ENCODE measurements around the gene CCDC28B. TPM values are rescaled to one million over a fixed set of nuclear protein-coding genes. Genes with fewer than 3 reads are reported as not detected.

The CCDC28B gene
- total and polyA plus RNA-seq, 2 of the 13 experiments (the other 11 are each of a cell fraction or from before 2014, with no cell fraction given) = 2.6 to 3.5 TPM

DNA sequence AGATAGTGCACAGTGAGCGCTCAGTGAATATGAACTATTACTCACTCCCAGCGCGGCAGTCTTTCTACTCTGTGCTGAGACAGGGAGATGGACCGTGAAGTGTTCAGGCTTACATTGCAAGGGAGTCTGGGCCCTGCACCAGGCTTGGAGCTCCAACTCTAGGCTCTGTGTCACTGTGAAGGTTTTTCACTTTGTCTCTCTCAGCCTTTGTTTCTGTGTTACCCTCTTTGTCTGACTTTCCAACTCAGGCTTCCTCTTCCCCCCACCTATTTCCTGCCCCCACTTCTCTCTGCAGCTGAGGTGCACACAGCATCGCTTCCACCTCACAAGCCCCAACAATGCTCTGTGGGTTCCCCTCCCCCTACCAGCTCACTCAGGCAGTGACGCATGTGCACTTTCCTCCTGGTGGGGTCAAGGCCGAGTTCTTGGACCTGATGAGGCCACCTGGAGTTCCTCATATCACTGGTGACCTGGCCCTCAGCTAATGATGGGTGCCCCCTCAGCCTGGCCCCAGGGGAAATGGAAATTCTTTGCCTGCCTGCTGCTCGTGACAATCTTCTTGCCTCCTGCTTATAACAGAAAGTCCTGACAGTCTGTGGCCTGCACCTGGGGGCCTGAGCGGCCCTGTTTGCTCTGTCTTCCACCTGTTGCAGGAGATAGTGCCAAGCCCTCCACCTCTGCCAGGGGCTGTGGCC, 49.6 kb downstream of the CCDC28B start (continued):
- TF ChIP-seq, protein P1, sequence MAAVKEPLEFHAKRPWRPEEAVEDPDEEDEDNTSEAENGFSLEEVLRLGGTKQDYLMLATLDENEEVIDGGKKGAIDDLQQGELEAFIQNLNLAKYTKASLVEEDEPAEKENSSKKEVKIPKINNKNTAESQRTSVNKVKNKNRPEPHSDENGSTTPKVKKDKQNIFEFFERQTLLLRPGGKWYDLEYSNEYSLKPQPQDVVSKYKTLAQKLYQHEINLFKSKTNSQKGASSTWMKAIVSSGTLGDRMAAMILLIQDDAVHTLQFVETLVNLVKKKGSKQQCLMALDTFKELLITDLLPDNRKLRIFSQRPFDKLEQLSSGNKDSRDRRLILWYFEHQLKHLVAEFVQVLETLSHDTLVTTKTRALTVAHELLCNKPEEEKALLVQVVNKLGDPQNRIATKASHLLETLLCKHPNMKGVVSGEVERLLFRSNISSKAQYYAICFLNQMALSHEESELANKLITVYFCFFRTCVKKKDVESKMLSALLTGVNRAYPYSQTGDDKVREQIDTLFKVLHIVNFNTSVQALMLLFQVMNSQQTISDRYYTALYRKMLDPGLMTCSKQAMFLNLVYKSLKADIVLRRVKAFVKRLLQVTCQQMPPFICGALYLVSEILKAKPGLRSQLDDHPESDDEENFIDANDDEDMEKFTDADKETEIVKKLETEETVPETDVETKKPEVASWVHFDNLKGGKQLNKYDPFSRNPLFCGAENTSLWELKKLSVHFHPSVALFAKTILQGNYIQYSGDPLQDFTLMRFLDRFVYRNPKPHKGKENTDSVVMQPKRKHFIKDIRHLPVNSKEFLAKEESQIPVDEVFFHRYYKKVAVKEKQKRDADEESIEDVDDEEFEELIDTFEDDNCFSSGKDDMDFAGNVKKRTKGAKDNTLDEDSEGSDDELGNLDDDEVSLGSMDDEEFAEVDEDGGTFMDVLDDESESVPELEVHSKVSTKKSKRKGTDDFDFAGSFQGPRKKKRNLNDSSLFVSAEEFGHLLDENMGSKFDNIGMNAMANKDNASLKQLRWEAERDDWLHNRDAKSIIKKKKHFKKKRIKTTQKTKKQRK (IDR thresholded peaks at IDR 0.05; ENCODE audit: low read length) = no peak
- TF ChIP-seq NFE2 (CRISPR knock-in tag; IDR thresholded peaks at IDR 0.05) = no peak
- TF ChIP-seq SPEN (CRISPR knock-in tag; IDR thresholded peaks at IDR 0.05; ENCODE audit: low read depth) = peak; percentile 87; the same call in 1 of the 2 replicates
- TF ChIP-seq ZNF446 (CRISPR knock-in tag; IDR thresholded peaks at IDR 0.05) = no peak
- TF ChIP-seq, protein P2, sequence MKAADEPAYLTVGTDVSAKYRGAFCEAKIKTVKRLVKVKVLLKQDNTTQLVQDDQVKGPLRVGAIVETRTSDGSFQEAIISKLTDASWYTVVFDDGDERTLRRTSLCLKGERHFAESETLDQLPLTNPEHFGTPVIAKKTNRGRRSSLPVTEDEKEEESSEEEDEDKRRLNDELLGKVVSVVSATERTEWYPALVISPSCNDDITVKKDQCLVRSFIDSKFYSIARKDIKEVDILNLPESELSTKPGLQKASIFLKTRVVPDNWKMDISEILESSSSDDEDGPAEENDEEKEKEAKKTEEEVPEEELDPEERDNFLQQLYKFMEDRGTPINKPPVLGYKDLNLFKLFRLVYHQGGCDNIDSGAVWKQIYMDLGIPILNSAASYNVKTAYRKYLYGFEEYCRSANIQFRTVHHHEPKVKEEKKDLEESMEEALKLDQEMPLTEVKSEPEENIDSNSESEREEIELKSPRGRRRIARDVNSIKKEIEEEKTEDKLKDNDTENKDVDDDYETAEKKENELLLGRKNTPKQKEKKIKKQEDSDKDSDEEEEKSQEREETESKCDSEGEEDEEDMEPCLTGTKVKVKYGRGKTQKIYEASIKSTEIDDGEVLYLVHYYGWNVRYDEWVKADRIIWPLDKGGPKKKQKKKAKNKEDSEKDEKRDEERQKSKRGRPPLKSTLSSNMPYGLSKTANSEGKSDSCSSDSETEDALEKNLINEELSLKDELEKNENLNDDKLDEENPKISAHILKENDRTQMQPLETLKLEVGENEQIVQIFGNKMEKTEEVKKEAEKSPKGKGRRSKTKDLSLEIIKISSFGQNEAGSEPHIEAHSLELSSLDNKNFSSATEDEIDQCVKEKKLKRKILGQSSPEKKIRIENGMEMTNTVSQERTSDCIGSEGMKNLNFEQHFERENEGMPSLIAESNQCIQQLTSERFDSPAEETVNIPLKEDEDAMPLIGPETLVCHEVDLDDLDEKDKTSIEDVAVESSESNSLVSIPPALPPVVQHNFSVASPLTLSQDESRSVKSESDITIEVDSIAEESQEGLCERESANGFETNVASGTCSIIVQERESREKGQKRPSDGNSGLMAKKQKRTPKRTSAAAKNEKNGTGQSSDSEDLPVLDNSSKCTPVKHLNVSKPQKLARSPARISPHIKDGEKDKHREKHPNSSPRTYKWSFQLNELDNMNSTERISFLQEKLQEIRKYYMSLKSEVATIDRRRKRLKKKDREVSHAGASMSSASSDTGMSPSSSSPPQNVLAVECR (CRISPR knock-in tag; IDR thresholded peaks at IDR 0.05; ENCODE audit: borderline replicate concordance) = peak; percentile 75; the same call in 1 of the 2 replicates
- no peak for TF ChIP-seq MIER3 (CRISPR knock-in tag; IDR thresholded peaks at IDR 0.05; ENCODE audit: borderline replicate concordance)
- TF ChIP-seq ZNF280B (CRISPR knock-in tag; IDR thresholded peaks at IDR 0.05; ENCODE audit: borderline replicate concordance) = peak; percentile 68; the same call in 1 of the 2 replicates
- no peak for TF ChIP-seq ATF7 (IDR thresholded peaks at IDR 0.05)
- peak; percentile 81; the same call in 1 of the 2 replicates for TF ChIP-seq ATF7 (CRISPR knock-in tag; IDR thresholded peaks at IDR 0.05)
- TF ChIP-seq ZSCAN12 (CRISPR knock-in tag; IDR thresholded peaks at IDR 0.05) = no peak
- no peak; the same call in 1 of the 2 replicates for TF ChIP-seq ZNF501 (CRISPR knock-in tag; IDR thresholded peaks at IDR 0.05)
- peak; percentile 72; the same call in 1 of the 2 replicates for TF ChIP-seq FOXO1 (CRISPR knock-in tag; IDR thresholded peaks at IDR 0.05)
- TF ChIP-seq PRMT3 (CRISPR knock-in tag; IDR thresholded peaks at IDR 0.05; ENCODE audit: borderline replicate concordance, low read depth) = no peak
- TF ChIP-seq, protein P3, sequence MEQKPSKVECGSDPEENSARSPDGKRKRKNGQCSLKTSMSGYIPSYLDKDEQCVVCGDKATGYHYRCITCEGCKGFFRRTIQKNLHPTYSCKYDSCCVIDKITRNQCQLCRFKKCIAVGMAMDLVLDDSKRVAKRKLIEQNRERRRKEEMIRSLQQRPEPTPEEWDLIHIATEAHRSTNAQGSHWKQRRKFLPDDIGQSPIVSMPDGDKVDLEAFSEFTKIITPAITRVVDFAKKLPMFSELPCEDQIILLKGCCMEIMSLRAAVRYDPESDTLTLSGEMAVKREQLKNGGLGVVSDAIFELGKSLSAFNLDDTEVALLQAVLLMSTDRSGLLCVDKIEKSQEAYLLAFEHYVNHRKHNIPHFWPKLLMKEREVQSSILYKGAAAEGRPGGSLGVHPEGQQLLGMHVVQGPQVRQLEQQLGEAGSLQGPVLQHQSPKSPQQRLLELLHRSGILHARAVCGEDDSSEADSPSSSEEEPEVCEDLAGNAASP (CRISPR knock-in tag; IDR thresholded peaks at IDR 0.05; ENCODE audit: borderline replicate concordance) = peak; percentile 95
- 0 out of 2 replicates have a peak, but pooled peaks have one; percentile 35 for TF ChIP-seq ZNF770 (CRISPR knock-in tag; IDR thresholded peaks at IDR 0.05)
- no peak for TF ChIP-seq TGIF2 (CRISPR knock-in tag; IDR thresholded peaks at IDR 0.05)
